ENCODE data around the gene INTS4. TPM values are rescaled to one million over a fixed set of nuclear protein-coding genes. Genes with fewer than 3 reads are reported as not detected.
"Not testable (repeated sequence)": the region's sequence is repeated elsewhere in the genome, so short reads cannot be mapped to it uniquely, and the experiment has no call there.

INTS4 gene
- total RNA-seq, 4 donors from 2014 or later: 16.5 to 32.1 (median 18.8) TPM

GRCh38 chr11:77868744-77869143, 125.7 kb downstream of the INTS4 start:
- Histone ChIP-seq H3K36me3 (peaks cover 5 to 54% of the 10 kb centered on the region in 2 donors), H3K4me3 (no peak overlapping the region), H3K9me3 (no peaks in the 10 kb centered on the region), H3K27me3 (no peaks in the 10 kb centered on the region), H3K4me1 (peaks cover 0 to 19% (median 0%) of the 10 kb centered on the region in 3 donors), H3K27ac (no peak overlapping the region)
- ATAC-seq: no peak
- 100% methylated on average over 2 to 4 of the region's 4 CpGs for WGBS, 2 donors (ENCODE audit: low coverage in 1 of 2)
- TF ChIP-seq CTCF (IDR thresholded peaks at IDR 0.05) (no peak), EP300 (IDR thresholded peaks at IDR 0.05) (no peak), POLR2A (IDR thresholded peaks at IDR 0.05) (no peak)

- Histone ChIP-seq H3K4me3 (no peak overlapping the region), H3K9me3 (no peaks in the 10 kb centered on the region), H3K27ac (no peak overlapping the region), H3K4me1 (peaks cover 0 to 11% (median 0%) of the 10 kb centered on the region in 3 donors), H3K36me3 (peaks cover 5 to 50% of the 10 kb centered on the region in 2 donors), H3K27me3 (no peaks in the 10 kb centered on the region)
- WGBS, 2 donors (ENCODE audit: low coverage in 1 of 2): 67 to 100% methylated on average over 1 of the region's 1 CpG
- TF ChIP-seq POLR2A (IDR thresholded peaks at IDR 0.05) (no peak), EP300 (IDR thresholded peaks at IDR 0.05) (no peak), CTCF (IDR thresholded peaks at IDR 0.05) (no peak), POLR2AphosphoS5 (IDR thresholded peaks at IDR 0.05) (no peak)
- ATAC-seq: no peak
Observed at GRCh38 chr11:77866336-77866735, 128.1 kb downstream of the INTS4 start.

- WGBS, 2 donors (ENCODE audit: low coverage in 1 of 2): 43 to 80% methylated on average over 1 of the region's 1 CpG
- Histone ChIP-seq H3K27ac (no peak overlapping the region), H3K36me3 (peaks cover 5 to 48% of the 10 kb centered on the region in 2 donors), H3K9me3 (no peaks in the 10 kb centered on the region), H3K27me3 (no peaks in the 10 kb centered on the region), H3K4me1 (peaks cover 0 to 11% (median 0%) of the 10 kb centered on the region in 3 donors), H3K4me3 (no peak overlapping the region)
- TF ChIP-seq POLR2A (IDR thresholded peaks at IDR 0.05): no peak
- TF ChIP-seq CTCF (IDR thresholded peaks at IDR 0.05): no peak
- no peak for TF ChIP-seq POLR2AphosphoS5 (IDR thresholded peaks at IDR 0.05)
- TF ChIP-seq EP300 (IDR thresholded peaks at IDR 0.05): no peak
- ATAC-seq: no peak
Observed at GRCh38 chr11:77865805-77866204, 128.7 kb downstream of the INTS4 start.

GRCh38 chr11:77861444-77861843, 133.0 kb downstream of the INTS4 start:
- not testable (repeated sequence) for H3K27me3 ChIP-seq, H3K27ac ChIP-seq, H3K9me3 ChIP-seq, ATAC-seq, H3K4me3 ChIP-seq
- peaks cover 0 to 65% of the 10 kb centered on the region in 2 donors for H3K36me3 ChIP-seq
- H3K4me1 ChIP-seq: peaks cover 0 to 11% (median 0%) of the 10 kb centered on the region in 3 donors
- WGBS, 2 donors (ENCODE audit: low coverage in 1 of 2): 83 to 96% methylated on average over 1 to 6 of the region's 10 CpGs

GRCh38 chr11:77857906-77858457, 136.5 kb downstream of the INTS4 start:
- H3K27ac ChIP-seq, H3K4me1 ChIP-seq, H3K4me3 ChIP-seq, H3K27me3 ChIP-seq, ATAC-seq: not testable (repeated sequence)
- Histone ChIP-seq H3K36me3 (peaks cover 0 to 85% of the 10 kb centered on the region in 2 donors), H3K9me3 (peaks cover 0 to 12% (median 0%) of the 10 kb centered on the region in 3 donors)
- WGBS, 2 donors (ENCODE audit: low coverage in 1 of 2): 70 to 88% methylated on average over 6 to 9 of the region's 10 CpGs

- Histone ChIP-seq H3K36me3 (peaks cover 0 to 80% of the 10 kb centered on the region in 2 donors), H3K9me3 (peaks cover 0 to 12% (median 0%) of the 10 kb centered on the region in 3 donors), H3K27ac (no peak overlapping the region), H3K4me1 (peaks cover 0 to 8% (median 0%) of the 10 kb centered on the region in 3 donors), H3K4me3 (no peak overlapping the region), H3K27me3 (no peaks in the 10 kb centered on the region)
- ATAC-seq: no peak
- TF ChIP-seq POLR2AphosphoS5 (IDR thresholded peaks at IDR 0.05): no peak
- no peak for TF ChIP-seq CTCF (IDR thresholded peaks at IDR 0.05)
- no peak for TF ChIP-seq EP300 (IDR thresholded peaks at IDR 0.05)
- no peak for TF ChIP-seq POLR2A (IDR thresholded peaks at IDR 0.05)
- WGBS, 2 donors (ENCODE audit: low coverage in 1 of 2): 100% methylated on average over 1 to 2 of the region's 2 CpGs
Observed at GRCh38 chr11:77854838-77855237, 139.6 kb downstream of the INTS4 start.
